Measurements from ENCODE around the gene ICAM5.

Gene ICAM5

GRCh38 chr19:10283301-10284064 lies 6.3 kb upstream of the ICAM5 start:
- Histone ChIP-seq H2BK12ac (ENCODE audit: low read length) (peak overlapping the region; percentile 63), H2AFZ (ENCODE audit: low read length) (no peak overlapping the region), H3K79me1 (ENCODE audit: low read depth, low read length) (no peaks in the 10 kb centered on the region), H3K14ac (ENCODE audit: low read length) (no peak overlapping the region), H3K4me1 (ENCODE audit: control insufficient read depth in 2 of 2, insufficient read depth in 1 of 2, low read depth in 1 of 2, low read length in 2 of 2) (peaks cover 0 to 7% of the 10 kb centered on the region in 2 donors), H3K23ac (ENCODE audit: low read depth, low read length, poor library complexity) (peak overlapping the region; percentile 43), H2AK5ac (ENCODE audit: low read depth, low read length) (peak overlapping the region; percentile 75), H2BK15ac (ENCODE audit: low read length) (peak overlapping the region; percentile 85), H3K27ac (replicated peaks; ENCODE audit: low read length) (no peak overlapping the region), H3K9me3 (replicated peaks in 1 of 2; ENCODE audit: control insufficient read depth in 2 of 2, insufficient read depth in 1 of 2, low read depth in 1 of 2, low read length in 2 of 2) (peaks cover 0 to 7% of the 10 kb centered on the region in 2 donors), H4K91ac (ENCODE audit: low read depth, low read length, poor library complexity) (no peak overlapping the region), H3K27me3 (ENCODE audit: control insufficient read depth in 3 of 3, insufficient read depth in 3 of 3, low read depth in 1 of 3, low read length in 3 of 3) (peaks cover 0 to 26% (median 9%) of the 10 kb centered on the region in 3 experiments), H2BK120ac (ENCODE audit: low read depth, low read length) (no peak overlapping the region), H3K9ac (ENCODE audit: low read depth, low read length, poor library complexity) (peak overlapping the region; percentile 4), H3K4me3 (ENCODE audit: low read length in 2 of 2) (no peak overlapping the region), H3K4ac (ENCODE audit: low read length) (no peak overlapping the region), H2BK5ac (ENCODE audit: low read length) (peak overlapping the region; percentile 75), H3K4me2 (ENCODE audit: insufficient read depth, low read length, poor library complexity, severe bottlenecking) (no peak overlapping the region), H3K36me3 (replicated peaks in 1 of 2; ENCODE audit: control insufficient read depth in 2 of 2, insufficient read depth in 2 of 2, low read length in 2 of 2) (peaks cover 0 to 63% of the 10 kb centered on the region in 2 donors), H3K18ac (ENCODE audit: low read length) (no peak overlapping the region), H4K8ac (ENCODE audit: low read depth, low read length) (no peak overlapping the region)
- WGBS, 2 donors (ENCODE audit: extremely low coverage in 2 of 2, insufficient read length in 2 of 2, insufficient replicate concordance in 1 of 2), result no CpG with 5 or more reads among the region's 23 CpGs
- DNase-seq (ENCODE audit: low spot score), result no peak

GRCh38 chr19:10284065-10284959 lies 5.4 kb upstream of the ICAM5 start:
- H2BK12ac ChIP-seq (ENCODE audit: low read length), result peak overlapping the region; percentile 63
- H3K79me1 ChIP-seq (ENCODE audit: low read depth, low read length), result no peaks in the 10 kb centered on the region
- no peak overlapping the region for H3K14ac ChIP-seq (ENCODE audit: low read length)
- H3K36me3 ChIP-seq (replicated peaks in 1 of 2; ENCODE audit: control insufficient read depth in 2 of 2, insufficient read depth in 2 of 2, low read length in 2 of 2), result peaks cover 0 to 58% of the 10 kb centered on the region in 2 donors
- H3K27me3 ChIP-seq (ENCODE audit: control insufficient read depth in 3 of 3, insufficient read depth in 3 of 3, low read depth in 1 of 3, low read length in 3 of 3), result peaks cover 2 to 34% (median 15%) of the 10 kb centered on the region in 3 experiments
- no peak overlapping the region for H3K27ac ChIP-seq (replicated peaks; ENCODE audit: low read length)
- no peak overlapping the region for H3K4ac ChIP-seq (ENCODE audit: low read length)
- peak overlapping the region; percentile 81 for H2BK15ac ChIP-seq (ENCODE audit: low read length)
- peak overlapping the region; percentile 48 for H3K18ac ChIP-seq (ENCODE audit: low read length)
- H3K9me3 ChIP-seq (replicated peaks in 1 of 2; ENCODE audit: control insufficient read depth in 2 of 2, insufficient read depth in 1 of 2, low read depth in 1 of 2, low read length in 2 of 2), result peaks cover 0 to 7% of the 10 kb centered on the region in 2 donors
- H3K23ac ChIP-seq (ENCODE audit: low read depth, low read length, poor library complexity), result peak overlapping the region; percentile 75
- H2AK5ac ChIP-seq (ENCODE audit: low read depth, low read length), result peak overlapping the region; percentile 84
- no peak overlapping the region for H3K4me2 ChIP-seq (ENCODE audit: insufficient read depth, low read length, poor library complexity, severe bottlenecking)
- no peak overlapping the region for H2AFZ ChIP-seq (ENCODE audit: low read length)
- peaks cover 3 to 10% of the 10 kb centered on the region in 2 donors for H3K4me1 ChIP-seq (ENCODE audit: control insufficient read depth in 2 of 2, insufficient read depth in 1 of 2, low read depth in 1 of 2, low read length in 2 of 2)
- no peak overlapping the region for H3K4me3 ChIP-seq (ENCODE audit: low read length in 2 of 2)
- no peak overlapping the region for H4K91ac ChIP-seq (ENCODE audit: low read depth, low read length, poor library complexity)
- no peak overlapping the region for H2BK120ac ChIP-seq (ENCODE audit: low read depth, low read length)
- DNase-seq (ENCODE audit: low spot score), result no peak
- no CpG with 5 or more reads among the region's 34 CpGs for WGBS, 2 donors (ENCODE audit: extremely low coverage in 2 of 2, insufficient read length in 2 of 2, insufficient replicate concordance in 1 of 2)
- H3K9ac ChIP-seq (ENCODE audit: low read depth, low read length, poor library complexity), result peak overlapping the region; percentile 60
- H4K8ac ChIP-seq (ENCODE audit: low read depth, low read length), result no peak overlapping the region
- peak overlapping the region; percentile 75 for H2BK5ac ChIP-seq (ENCODE audit: low read length)

- Histone ChIP-seq H3K36me3 (replicated peaks in 1 of 2; ENCODE audit: control insufficient read depth in 2 of 2, insufficient read depth in 2 of 2, low read length in 2 of 2) (peaks cover 0 to 52% of the 10 kb centered on the region in 2 donors), H3K23ac (ENCODE audit: low read depth, low read length, poor library complexity) (peak overlapping the region; percentile 75), H3K4me1 (ENCODE audit: control insufficient read depth in 2 of 2, insufficient read depth in 1 of 2, low read depth in 1 of 2, low read length in 2 of 2) (peaks cover 3 to 13% of the 10 kb centered on the region in 2 donors), H3K9me3 (replicated peaks in 1 of 2; ENCODE audit: control insufficient read depth in 2 of 2, insufficient read depth in 1 of 2, low read depth in 1 of 2, low read length in 2 of 2) (peaks cover 0 to 7% of the 10 kb centered on the region in 2 donors), H3K27me3 (ENCODE audit: control insufficient read depth in 3 of 3, insufficient read depth in 3 of 3, low read depth in 1 of 3, low read length in 3 of 3) (peaks cover 7 to 39% (median 17%) of the 10 kb centered on the region in 3 experiments), H3K79me1 (ENCODE audit: low read depth, low read length) (no peaks in the 10 kb centered on the region), H3K4me3 (ENCODE audit: low read length in 2 of 2) (no peak overlapping the region), H2BK15ac (ENCODE audit: low read length) (peak overlapping the region; percentile 81), H4K91ac (ENCODE audit: low read depth, low read length, poor library complexity) (no peak overlapping the region), H3K4me2 (ENCODE audit: insufficient read depth, low read length, poor library complexity, severe bottlenecking) (no peak overlapping the region), H2BK5ac (ENCODE audit: low read length) (no peak overlapping the region), H2AK5ac (ENCODE audit: low read depth, low read length) (peak overlapping the region; percentile 84), H3K14ac (ENCODE audit: low read length) (no peak overlapping the region), H4K8ac (ENCODE audit: low read depth, low read length) (no peak overlapping the region), H3K27ac (replicated peaks; ENCODE audit: low read length) (no peak overlapping the region), H2AFZ (ENCODE audit: low read length) (no peak overlapping the region), H3K18ac (ENCODE audit: low read length) (no peak overlapping the region), H3K9ac (ENCODE audit: low read depth, low read length, poor library complexity) (peak overlapping the region; percentile 30), H2BK120ac (ENCODE audit: low read depth, low read length) (no peak overlapping the region), H2BK12ac (ENCODE audit: low read length) (no peak overlapping the region), H3K4ac (ENCODE audit: low read length) (no peak overlapping the region)
- no CpG with 5 or more reads among the region's 13 CpGs for WGBS, 2 donors (ENCODE audit: extremely low coverage in 2 of 2, insufficient read length in 2 of 2, insufficient replicate concordance in 1 of 2)
- DNase-seq (ENCODE audit: low spot score), result no peak
Observed at GRCh38 chr19:10284960-10285278, 4.8 kb upstream of the ICAM5 start.

- Histone ChIP-seq H3K4me2 (ENCODE audit: insufficient read depth, low read length, poor library complexity, severe bottlenecking) (no peak overlapping the region), H3K4ac (ENCODE audit: low read length) (no peak overlapping the region), H3K18ac (ENCODE audit: low read length) (no peak overlapping the region), H2BK12ac (ENCODE audit: low read length) (peak overlapping the region; percentile 63), H3K9me3 (replicated peaks in 1 of 2; ENCODE audit: control insufficient read depth in 2 of 2, insufficient read depth in 1 of 2, low read depth in 1 of 2, low read length in 2 of 2) (peaks cover 0 to 7% of the 10 kb centered on the region in 2 donors), H3K79me1 (ENCODE audit: low read depth, low read length) (no peaks in the 10 kb centered on the region), H3K36me3 (replicated peaks in 1 of 2; ENCODE audit: control insufficient read depth in 2 of 2, insufficient read depth in 2 of 2, low read length in 2 of 2) (peaks cover 0 to 47% of the 10 kb centered on the region in 2 donors), H2AK5ac (ENCODE audit: low read depth, low read length) (no peak overlapping the region), H3K23ac (ENCODE audit: low read depth, low read length, poor library complexity) (peak overlapping the region; percentile 75), H3K4me1 (ENCODE audit: control insufficient read depth in 2 of 2, insufficient read depth in 1 of 2, low read depth in 1 of 2, low read length in 2 of 2) (peaks cover 8 to 16% of the 10 kb centered on the region in 2 donors), H3K4me3 (ENCODE audit: low read length in 2 of 2) (no peak overlapping the region), H2BK5ac (ENCODE audit: low read length) (no peak overlapping the region), H3K27me3 (ENCODE audit: control insufficient read depth in 3 of 3, insufficient read depth in 3 of 3, low read depth in 1 of 3, low read length in 3 of 3) (peaks cover 12 to 43% (median 21%) of the 10 kb centered on the region in 3 experiments), H2BK15ac (ENCODE audit: low read length) (peak overlapping the region; percentile 81), H3K9ac (ENCODE audit: low read depth, low read length, poor library complexity) (peak overlapping the region; percentile 30), H2BK120ac (ENCODE audit: low read depth, low read length) (no peak overlapping the region), H2AFZ (ENCODE audit: low read length) (no peak overlapping the region), H4K8ac (ENCODE audit: low read depth, low read length) (no peak overlapping the region), H3K14ac (ENCODE audit: low read length) (no peak overlapping the region), H3K27ac (replicated peaks; ENCODE audit: low read length) (no peak overlapping the region), H4K91ac (ENCODE audit: low read depth, low read length, poor library complexity) (no peak overlapping the region)
- no peak for DNase-seq (ENCODE audit: low spot score)
- WGBS, 2 donors (ENCODE audit: extremely low coverage in 2 of 2, insufficient read length in 2 of 2, insufficient replicate concordance in 1 of 2), result no CpG with 5 or more reads among the region's 4 CpGs
Observed at GRCh38 chr19:10285393-10285792, 4.4 kb upstream of the ICAM5 start.

Data from neuronal stem cell (in vitro differentiated cells).